WTC11 (cell line): ENCODE data around the gene MXRA8. TPM values are rescaled to one million over a fixed set of nuclear protein-coding genes. Genes with fewer than 3 reads are reported as not detected.

Experiments used
- ATAC-seq: fragments of 200-7000 bp; cut with Tn5 transposase; 2 replicates; pipeline ENCODE4 v1.10.0; 2021; ENCODE audit warnings: mild to moderate bottlenecking, moderate library complexity
- CTCF ChIA-PET: fragments of 300-600 bp; sonication (Branson Sonifier 250); formaldehyde crosslinking; loops from one replicate; lab custom pipeline; 2021; ENCODE audit warnings: antibody characterized with exemption; lab: Charles Lee
- POLR2A ChIA-PET: fragments of 350-600 bp; sonication (Branson Sonifier 250); formaldehyde crosslinking; loops from one replicate; lab custom pipeline; 2021; ENCODE audit warnings: antibody characterized with exemption; lab: Charles Lee
- DNase-seq: peaks from one replicate; pipeline ENCODE4 v3.0.0; 2021; ENCODE audit warnings: low spot score
- H3K27ac Mint-ChIP-seq: 2 replicates; pipeline ENCODE4 v1.8.0; 2021; ENCODE audit warnings: mixed read lengths
- H3K27me3 Mint-ChIP-seq: 2 replicates; pipeline ENCODE4 v1.8.0; 2021; ENCODE audit warnings: low read depth, mild to moderate bottlenecking, moderate library complexity, mixed read lengths
- H3K36me3 Mint-ChIP-seq: 2 replicates; pipeline ENCODE4 v1.8.0; 2021; ENCODE audit warnings: mixed read lengths
- H3K4me1 Mint-ChIP-seq: 2 replicates; pipeline ENCODE4 v1.8.0; 2022; ENCODE audit warnings: mixed read lengths
- H3K4me3 Mint-ChIP-seq: 2 replicates; pipeline ENCODE4 v1.8.0; 2021; ENCODE audit warnings: mild to moderate bottlenecking, moderate library complexity, mixed read lengths
- H3K9me3 Mint-ChIP-seq: 2 replicates; pipeline ENCODE4 v1.8.0; 2021; ENCODE audit warnings: mixed read lengths
- ARID4B ChIP-seq: sonication (generic); formaldehyde crosslinking; IDR thresholded peaks from 2 replicates; pipeline ENCODE4 v1.8.0; 2023; ENCODE audit warnings: missing genetic modification reagents, mild to moderate bottlenecking, borderline replicate concordance
- ATF1 ChIP-seq: sonication (generic); formaldehyde crosslinking; IDR thresholded peaks from 2 replicates; pipeline ENCODE4 v1.8.1; 2023; ENCODE audit warnings: mild to moderate bottlenecking, moderate library complexity, missing genetic modification reagents
- CBFB ChIP-seq: sonication (generic); formaldehyde crosslinking; IDR thresholded peaks from 2 replicates; pipeline ENCODE4 v1.8.1; 2022; ENCODE audit warnings: mild to moderate bottlenecking, low read depth, missing genetic modification reagents
- CREM ChIP-seq: sonication (generic); formaldehyde crosslinking; IDR thresholded peaks from 2 replicates; pipeline ENCODE4 v1.8.1; 2022; ENCODE audit warnings: mild to moderate bottlenecking, missing genetic modification reagents, moderate library complexity
- E2F4 ChIP-seq: sonication (generic); formaldehyde crosslinking; IDR thresholded peaks from 2 replicates; pipeline ENCODE4 v1.8.1; 2022; ENCODE audit warnings: low read depth, mild to moderate bottlenecking, moderate library complexity, missing genetic modification reagents, borderline replicate concordance
- ETV6 ChIP-seq: sonication (generic); formaldehyde crosslinking; IDR thresholded peaks from 2 replicates; pipeline ENCODE4 v1.8.1; 2022; ENCODE audit warnings: mild to moderate bottlenecking, missing genetic modification reagents
- FOXJ3 ChIP-seq: sonication (generic); formaldehyde crosslinking; IDR thresholded peaks from 2 replicates; pipeline ENCODE4 v1.9.0; 2021; ENCODE audit warnings: missing genetic modification reagents, mild to moderate bottlenecking, borderline replicate concordance
- FOXK1 ChIP-seq: sonication (generic); formaldehyde crosslinking; IDR thresholded peaks from 2 replicates; pipeline ENCODE4 v1.8.0; 2022; ENCODE audit warnings: mild to moderate bottlenecking, moderate library complexity, missing genetic modification reagents
- FOXP4 ChIP-seq: sonication (generic); formaldehyde crosslinking; IDR thresholded peaks from 2 replicates; pipeline ENCODE4 v1.8.0; 2022; ENCODE audit warnings: mild to moderate bottlenecking, missing genetic modification reagents
- MXD4 ChIP-seq: fragments of 250-450 bp; sonication (Bioruptor Pico); IDR thresholded peaks from 2 replicates; pipeline ENCODE4 v1.8.0; 2021; ENCODE audit warnings: mild to moderate bottlenecking, moderate library complexity, borderline replicate concordance
- SOX15 ChIP-seq: fragments of 250-450 bp; sonication (Bioruptor Pico); IDR thresholded peaks from 2 replicates; pipeline ENCODE4 v1.9.0; 2021; ENCODE audit warnings: mild to moderate bottlenecking
- TP53 ChIP-seq: sonication (generic); formaldehyde crosslinking; IDR thresholded peaks from 2 replicates; pipeline ENCODE4 v1.8.1; 2023; ENCODE audit warnings: mild to moderate bottlenecking, missing genetic modification reagents
- USF2 ChIP-seq: sonication (generic); formaldehyde crosslinking; IDR thresholded peaks from 2 replicates; pipeline ENCODE4 v1.8.1; 2023; ENCODE audit warnings: mild to moderate bottlenecking, missing genetic modification reagents, moderate library complexity
- ZBTB43 ChIP-seq: sonication (generic); formaldehyde crosslinking; IDR thresholded peaks from 2 replicates; pipeline ENCODE4 v1.8.1; 2023; ENCODE audit warnings: mild to moderate bottlenecking, missing genetic modification reagents
- ZNF138 ChIP-seq: sonication (generic); formaldehyde crosslinking; conservative IDR thresholded peaks from 2 replicates; pipeline ENCODE4 v1.8.1; 2022; ENCODE audit warnings: mild to moderate bottlenecking, moderate library complexity, missing genetic modification reagents
- ZNF263 ChIP-seq: sonication (generic); formaldehyde crosslinking; IDR thresholded peaks from 2 replicates; pipeline ENCODE4 v1.8.1; 2022; ENCODE audit warnings: low read depth, mild to moderate bottlenecking, moderate library complexity, missing genetic modification reagents
- ZNF423 ChIP-seq: fragments of 250-450 bp; sonication (Bioruptor Pico); IDR thresholded peaks from 2 replicates; pipeline ENCODE4 v2.1.2; 2022; ENCODE audit warnings: mild to moderate bottlenecking, moderate library complexity
- ZSCAN18 ChIP-seq: fragments of 250-450 bp; sonication (Bioruptor Pico); IDR thresholded peaks from 2 replicates; pipeline ENCODE4 v2.1.2; 2022; ENCODE audit warnings: mild to moderate bottlenecking, moderate library complexity
- total RNA-seq: library from RNA; stranded (reverse); gene quantifications from 3 replicates; pipeline ENCODE4 v1.2.3, GENCODE V29; 2021

Gene MXRA8
- total RNA-seq, 1 experiment from 2014 or later, result 6.7 TPM

- peak overlapping the region; percentile 71 for H3K4me3 Mint-ChIP-seq
- ChIA-PET CTCF (interaction anchor here (0.6 to 7.6 kb wide), 13 partner anchors 10 to 272 kb away, joined by 3 to 81 read pairs (median 3); partner anchors contain the start of gene CCNL2), POLR2A (interaction anchor here (1.1 to 2.6 kb wide), 2 partner anchors 10 to 13 kb away, joined by 5 to 7 read pairs; no protein-coding TSS in a partner anchor)
- ATAC-seq (peak; percentile 2; the same call in 1 of the 2 replicates), DNase-seq (no peak)
- peaks cover 6% of the 10 kb centered on the region; the same call in 1 of the 2 replicates for H3K27me3 Mint-ChIP-seq
- H3K4me1 Mint-ChIP-seq, result peaks cover 21% of the 10 kb centered on the region
- no peaks in the 10 kb centered on the region for H3K36me3 Mint-ChIP-seq
- no peaks in the 10 kb centered on the region for H3K9me3 Mint-ChIP-seq
- TF ChIP-seq ZNF263 (CRISPR knock-in tag) (0 out of 2 replicates have a peak, but pooled peaks have one; percentile 36), FOXJ3 (no peak)
- H3K27ac Mint-ChIP-seq, result peak overlapping the region; percentile 87
These were observed 52.9 kb downstream of the MXRA8 start for GRCh38 chr1:1305300-1306069.

- Mint-ChIP-seq H3K27ac (no peak overlapping the region), H3K4me1 (peaks cover 21% of the 10 kb centered on the region), H3K27me3 (peaks cover 6% of the 10 kb centered on the region; the same call in 1 of the 2 replicates), H3K4me3 (no peak overlapping the region), H3K9me3 (no peaks in the 10 kb centered on the region), H3K36me3 (no peaks in the 10 kb centered on the region)
- ChIA-PET CTCF (interaction anchor here (0.6 to 7.6 kb wide), 13 partner anchors 11 to 271 kb away, joined by 3 to 81 read pairs (median 3); partner anchors contain the start of gene CCNL2), POLR2A (interaction anchor here (1.0 to 2.6 kb wide), 3 partner anchors 9 to 13 kb away, joined by 3 to 7 read pairs (median 5); no protein-coding TSS in a partner anchor)
- ATAC-seq (peak; percentile 1; the same call in 1 of the 2 replicates), DNase-seq (peak; percentile 61)
- no peak for TF ChIP-seq ZNF138
- TF ChIP-seq ZBTB43 (CRISPR knock-in tag), result no peak
- TF ChIP-seq TP53 (CRISPR knock-in tag), result no peak
- TF ChIP-seq MXD4 (CRISPR knock-in tag), result no peak
- TF ChIP-seq ATF1 (CRISPR knock-in tag), result no peak
- TF ChIP-seq ZNF423 (CRISPR knock-in tag), result peak; percentile 54
- TF ChIP-seq ARID4B, result 0 out of 2 replicates have a peak, but pooled peaks have one; percentile 9
- no peak for TF ChIP-seq SOX15 (CRISPR knock-in tag)
- TF ChIP-seq FOXK1, result 0 out of 2 replicates have a peak, but pooled peaks have one; percentile 19
- TF ChIP-seq E2F4, result peak; percentile 18; the same call in 1 of the 2 replicates
- no peak for TF ChIP-seq ZSCAN18
- TF ChIP-seq USF2 (CRISPR knock-in tag), result peak; percentile 93
- no peak for TF ChIP-seq CBFB (CRISPR knock-in tag)
- no peak for TF ChIP-seq ETV6
- TF ChIP-seq CREM, result no peak
- no peak for TF ChIP-seq FOXP4 (CRISPR knock-in tag)
These were observed 53.7 kb downstream of the MXRA8 start for GRCh38 chr1:1304331-1305299.
